Activated CD4-positive, alpha-beta T cell treated with anti-CD3 and anti-CD28 coated beads for 36 hours (primary cell): Measurements from ENCODE around the gene ADARB2. TPM values are rescaled to one million over a fixed set of nuclear protein-coding genes. Genes with fewer than 3 reads are reported as not detected.

ENCODE experiments used
- ATAC-seq: fragments of 200-7000 bp; cut with Tn5 transposase; one replicate; pipeline ENCODE4 v1.10.0; 2021; ENCODE audit warnings: mild to moderate bottlenecking, moderate library complexity
- CTCF ChIA-PET: fragments of 350-600 bp; sonication (Branson Sonifier 250); formaldehyde crosslinking; loops from one replicate; lab custom pipeline; 2021; ENCODE audit warnings: antibody characterized with exemption; lab: Charles Lee
- POLR2A ChIA-PET: fragments of 350-600 bp; sonication (Branson Sonifier 250); formaldehyde crosslinking; loops from one replicate; lab custom pipeline; 2021; ENCODE audit warnings: antibody characterized with exemption, inconsistent platforms; lab: Charles Lee
- DNase-seq: peaks from one replicate; pipeline ENCODE4 v3.0.0-alpha.2; 2020
- H3K27ac Mint-ChIP-seq: one replicate; pipeline ENCODE4 v1.8.0; 2021; ENCODE audit warnings: mixed read lengths
- H3K27me3 Mint-ChIP-seq: one replicate; pipeline ENCODE4 v1.8.0; 2021; ENCODE audit warnings: mixed read lengths
- H3K36me3 Mint-ChIP-seq: one replicate; pipeline ENCODE4 v1.8.0; 2021; ENCODE audit warnings: low read depth, mixed read lengths
- H3K4me1 Mint-ChIP-seq: one replicate; pipeline ENCODE4 v1.8.0; 2021; ENCODE audit warnings: mixed read lengths
- H3K4me3 Mint-ChIP-seq: one replicate; pipeline ENCODE4 v1.8.0; 2021; ENCODE audit warnings: mild to moderate bottlenecking, moderate library complexity, mixed read lengths
- H3K9me3 Mint-ChIP-seq: one replicate; pipeline ENCODE4 v1.8.0; 2021; ENCODE audit warnings: low read depth, mixed read lengths
- intact Hi-C, 2 experiments: fragments of 100-400 bp; cut with DNase I in 1 of 2; cut with micrococcal nuclease in 1 of 2; formaldehyde crosslinking; loops; one replicate each; pipeline versions ENCODE4 v1.14.2 to v1.15.1; 2022 to 2024; cut with DNase I, micrococcal nuclease
- total RNA-seq, 2 experiments: library from RNA; stranded (reverse); gene quantifications; one replicate each; pipeline ENCODE4 v1.2.3, GENCODE V29; 2021

ADARB2 gene
- total RNA-seq, 2 experiments from 2014 or later, result not detected

- Mint-ChIP-seq H3K27me3 (peaks cover 32% of the 10 kb centered on the region), H3K9me3 (no peaks in the 10 kb centered on the region), H3K4me1 (no peaks in the 10 kb centered on the region), H3K36me3 (no peaks in the 10 kb centered on the region), H3K4me3 (no peak overlapping the region), H3K27ac (no peak overlapping the region)
- DNase-seq (no peak), ATAC-seq (no peak)
- intact Hi-C loops, result no loop called here
- ChIA-PET POLR2A (no interaction called here), CTCF (interaction anchor here (0.6 to 1.4 kb wide), 6 partner anchors 9 to 687 kb away, joined by 3 to 5 read pairs (median 3); no protein-coding TSS in a partner anchor)
Measured at GRCh38 chr10:1367938-1368841, 369.1 kb downstream of the ADARB2 start.

- POLR2A ChIA-PET, result no interaction called here
- no peaks in the 10 kb centered on the region for H3K4me1 Mint-ChIP-seq
Measured at GRCh38 chr10:1366811-1367425, 370.4 kb downstream of the ADARB2 start.

GRCh38 chr10:1366322-1366691 is 371.0 kb downstream of the ADARB2 start:
- Mint-ChIP-seq H3K9me3 (no peaks in the 10 kb centered on the region), H3K36me3 (no peaks in the 10 kb centered on the region), H3K4me1 (no peaks in the 10 kb centered on the region), H3K27ac (no peak overlapping the region), H3K4me3 (no peak overlapping the region), H3K27me3 (peaks cover 34% of the 10 kb centered on the region)
- DNase-seq (no peak), ATAC-seq (no peak)
- intact Hi-C loops, result no loop called here
- ChIA-PET POLR2A (no interaction called here), CTCF (no interaction called here)

More at GRCh38 chr10:1366811-1367425, 370.4 kb downstream of the ADARB2 start:
- CTCF ChIA-PET, result no interaction called here
- ATAC-seq (no peak), DNase-seq (no peak)
- Mint-ChIP-seq H3K36me3 (no peaks in the 10 kb centered on the region), H3K4me3 (no peak overlapping the region), H3K27me3 (peaks cover 31% of the 10 kb centered on the region), H3K27ac (no peak overlapping the region), H3K9me3 (no peaks in the 10 kb centered on the region)
- intact Hi-C loops, result no loop called here

- POLR2A ChIA-PET, result no interaction called here
- H3K4me1 Mint-ChIP-seq, result no peaks in the 10 kb centered on the region
- no peaks in the 10 kb centered on the region for H3K9me3 Mint-ChIP-seq
- no peak overlapping the region for H3K4me3 Mint-ChIP-seq
- CTCF ChIA-PET, result no interaction called here
- no peaks in the 10 kb centered on the region for H3K36me3 Mint-ChIP-seq
- DNase-seq (no peak), ATAC-seq (no peak)
- peaks cover 34% of the 10 kb centered on the region for H3K27me3 Mint-ChIP-seq
- intact Hi-C loops, result no loop called here
- H3K27ac Mint-ChIP-seq, result no peak overlapping the region
Measured at GRCh38 chr10:1365540-1366321, 371.6 kb downstream of the ADARB2 start.

- Mint-ChIP-seq H3K27me3 (peaks cover 25% of the 10 kb centered on the region), H3K27ac (no peak overlapping the region), H3K4me3 (no peak overlapping the region), H3K4me1 (peaks cover 7% of the 10 kb centered on the region), H3K9me3 (no peaks in the 10 kb centered on the region), H3K36me3 (no peaks in the 10 kb centered on the region)
- no peak for ATAC-seq
- DNase-seq, result no peak
- ChIA-PET CTCF (no interaction called here), POLR2A (no interaction called here)
- intact Hi-C loops, result no loop called here
Measured at GRCh38 chr10:1364151-1364910, 373.0 kb downstream of the ADARB2 start.

- intact Hi-C loops, result no loop called here
- no peak for ATAC-seq
- H3K9me3 Mint-ChIP-seq, result no peaks in the 10 kb centered on the region
- peaks cover 14% of the 10 kb centered on the region for H3K4me1 Mint-ChIP-seq
- ChIA-PET POLR2A (no interaction called here), CTCF (interaction anchor here (0.6 kb wide), 1 partner anchor 204 kb away, joined by 4 read pairs; no protein-coding TSS in a partner anchor)
- no peaks in the 10 kb centered on the region for H3K36me3 Mint-ChIP-seq
- peaks cover 25% of the 10 kb centered on the region for H3K27me3 Mint-ChIP-seq
- no peak overlapping the region for H3K27ac Mint-ChIP-seq
- no peak for DNase-seq
- no peak overlapping the region for H3K4me3 Mint-ChIP-seq
Measured at GRCh38 chr10:1363446-1364121, 373.7 kb downstream of the ADARB2 start.

GRCh38 chr10:1362589-1363445 is 374.5 kb downstream of the ADARB2 start:
- no peak overlapping the region for H3K27ac Mint-ChIP-seq
- H3K27me3 Mint-ChIP-seq, result peaks cover 25% of the 10 kb centered on the region
- H3K9me3 Mint-ChIP-seq, result no peaks in the 10 kb centered on the region
- no peak for ATAC-seq
- no peak overlapping the region for H3K4me3 Mint-ChIP-seq
- intact Hi-C loops, result no loop called here
- DNase-seq, result no peak
- peaks cover 16% of the 10 kb centered on the region for H3K4me1 Mint-ChIP-seq
- CTCF ChIA-PET, result interaction anchor here (0.6 kb wide), 1 partner anchor 205 kb away, joined by 4 read pairs; no protein-coding TSS in a partner anchor
- H3K36me3 Mint-ChIP-seq, result no peaks in the 10 kb centered on the region
- POLR2A ChIA-PET, result no interaction called here

- Mint-ChIP-seq H3K27ac (no peak overlapping the region), H3K4me3 (no peak overlapping the region), H3K36me3 (no peaks in the 10 kb centered on the region), H3K9me3 (no peaks in the 10 kb centered on the region), H3K4me1 (peaks cover 16% of the 10 kb centered on the region), H3K27me3 (peaks cover 24% of the 10 kb centered on the region)
- ChIA-PET CTCF (no interaction called here), POLR2A (no interaction called here)
- ATAC-seq (no peak), DNase-seq (no peak)
- intact Hi-C loops, result no loop called here
Measured at GRCh38 chr10:1361411-1362105, 375.8 kb downstream of the ADARB2 start.

- intact Hi-C loops, result no loop called here
- Mint-ChIP-seq H3K4me1 (peaks cover 16% of the 10 kb centered on the region), H3K27ac (no peak overlapping the region), H3K27me3 (peaks cover 19% of the 10 kb centered on the region), H3K4me3 (no peak overlapping the region), H3K9me3 (no peaks in the 10 kb centered on the region), H3K36me3 (no peaks in the 10 kb centered on the region)
- CTCF ChIA-PET, result interaction anchor here (1.5 kb wide), 1 partner anchor 27 kb away, joined by 3 read pairs; no protein-coding TSS in a partner anchor
- no peak for ATAC-seq
- no peak for DNase-seq
- POLR2A ChIA-PET, result no interaction called here
Measured at GRCh38 chr10:1360558-1361164, 376.7 kb downstream of the ADARB2 start.
